Sigmoid colon (tissue), 7 donors: Measurements from ENCODE around the gene PCDHGA5. TPM values are rescaled to one million over a fixed set of nuclear protein-coding genes. Genes with fewer than 3 reads are reported as not detected.
"Not testable (repeated sequence)": the region's sequence is repeated elsewhere in the genome, so short reads cannot be mapped to it uniquely, and the experiment has no call there.

Experiments used
- DNase-seq: peaks from one replicate; pipeline ENCODE4 v3.0.0-alpha.2; 2019
- H3K27ac ChIP-seq, 4 donors: fragments of 200-600 bp; sonication (generic); one replicate each; pipeline ENCODE4 v1.5.1; 2016 to 2019; ENCODE audit warnings: mild to moderate bottlenecking in 1 of 4
- H3K27me3 ChIP-seq, 3 donors: fragments of 200-600 bp; sonication (generic); one replicate each; pipeline ENCODE4 v1.5.1; 2019; ENCODE audit warnings: mild to moderate bottlenecking in 1 of 3
- H3K36me3 ChIP-seq, 4 donors: fragments of 200-600 bp; sonication (generic); one replicate each; pipeline ENCODE4 v1.5.1; 2016 to 2019
- H3K4me1 ChIP-seq, 4 donors: fragments of 200-600 bp; sonication (generic); one replicate each; pipeline ENCODE4 v1.5.1; 2017 to 2019
- H3K4me3 ChIP-seq, 4 donors: fragments of 200-600 bp; sonication (generic); one replicate each; pipeline ENCODE4 v1.5.1; 2017 to 2019; ENCODE audit warnings: mild to moderate bottlenecking in 2 of 4, moderate library complexity in 1 of 4
- H3K9me3 ChIP-seq, 4 donors: fragments of 200-600 bp in 3 of 4; sonication (generic) in 3 of 4; one replicate each; pipeline versions ENCODE4 v1.5.1 to v1.6.1; 2013 to 2019
- EP300 ChIP-seq, 4 donors: sonication (generic); formaldehyde crosslinking; IDR thresholded peaks; one replicate each; pipeline ENCODE4 v1.6.1; 2017; ENCODE audit warnings: antibody characterized with exemption in 4 of 4
- POLR2A ChIP-seq, 2 donors: fragments of 450-650 bp; IDR thresholded peaks; one replicate each; pipeline ENCODE4 v1.6.1; 2016; ENCODE audit warnings: antibody characterized with exemption in 2 of 2, mild to moderate bottlenecking in 2 of 2, moderate library complexity in 2 of 2
- POLR2AphosphoS5 ChIP-seq, 4 donors: sonication (generic); formaldehyde crosslinking; IDR thresholded peaks; one replicate each; pipeline ENCODE4 v1.6.1; 2017; ENCODE audit warnings: antibody characterized with exemption in 4 of 4
- WGBS, 2 donors: extraction: QIAGEN DNeasy Blood & Tissue Kit; methylation state at CpG; one replicate each; pipeline ENCODE4 v1.1.7; 2013; 5-methylcytosine and 5-hydroxymethylcytosine counted together
- intact Hi-C: fragments of 100-400 bp; cut with DNase I; formaldehyde crosslinking; loops from one replicate; pipeline ENCODE4 v1.15.1; 2023
- polyA plus RNA-seq, 3 donors: library from polyadenylated mRNA; stranded (reverse); fragments of 200-250 nt; gene quantifications; one replicate each; pipeline ENCODE4 v1.2.3, GENCODE V29; 2013
- total RNA-seq, 4 donors: library from RNA; depleted of rRNA; stranded (reverse); fragments of >200 nt; gene quantifications; one replicate each; pipeline ENCODE4 v1.1.0, GENCODE V29; 2016
- TF ChIP-seq, protein P1 (sequence below), 4 experiments: fragments of 450-650 bp in 3 of 4; fragments of 200-600 bp in 1 of 4; IDR thresholded peaks; one replicate each; pipeline ENCODE4 v1.5.1; 2016 to 2019; ENCODE audit warnings: antibody characterized with exemption in 4 of 4, mild to moderate bottlenecking in 3 of 4, moderate library complexity in 2 of 4
- donor health status: healthy with polysubstance abuse.
- donor health status: Bipolar disorder and iron deficiency.
- donor health status: healthy.

Gene PCDHGA5
- total and polyA plus RNA-seq, 7 donors: 0.57 to 8.3 (median 6.1) TPM; not detected in 2

DNA sequence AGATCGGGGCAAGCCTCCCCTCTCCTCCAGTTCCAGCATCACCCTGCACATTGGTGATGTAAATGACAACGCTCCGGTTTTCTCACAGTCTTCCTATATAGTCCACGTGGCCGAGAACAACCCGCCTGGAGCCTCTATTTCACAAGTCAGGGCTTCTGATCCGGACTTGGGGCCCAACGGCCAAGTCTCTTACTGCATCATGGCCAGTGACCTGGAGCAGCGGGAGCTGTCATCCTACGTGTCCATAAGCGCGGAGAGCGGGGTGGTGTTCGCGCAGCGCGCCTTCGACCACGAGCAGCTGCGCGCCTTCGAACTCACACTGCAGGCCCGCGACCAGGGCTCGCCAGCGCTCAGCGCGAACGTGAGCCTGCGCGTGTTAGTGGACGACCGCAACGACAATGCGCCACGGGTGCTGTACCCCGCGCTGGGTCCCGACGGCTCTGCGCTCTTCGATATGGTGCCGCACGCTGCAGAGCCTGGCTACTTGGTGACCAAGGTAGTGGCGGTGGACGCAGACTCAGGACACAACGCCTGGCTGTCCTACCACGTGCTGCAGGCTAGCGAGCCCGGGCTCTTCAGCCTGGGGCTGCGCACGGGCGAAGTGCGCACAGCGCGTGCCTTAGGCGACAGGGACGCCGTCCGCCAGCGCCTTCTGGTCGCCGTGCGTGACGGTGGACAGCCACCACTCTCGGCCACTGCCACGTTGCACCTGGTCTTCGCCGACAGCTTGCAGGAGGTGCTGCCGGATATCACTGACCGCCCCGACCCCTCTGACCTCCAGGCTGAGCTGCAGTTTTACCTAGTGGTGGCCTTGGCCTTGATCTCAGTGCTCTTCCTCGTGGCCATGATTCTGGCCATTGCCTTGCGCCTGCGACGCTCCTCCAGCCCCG, 25.4 kb downstream of the PCDHGA5 start:
- DNase-seq: no peak
- Histone ChIP-seq H3K27me3 (peaks cover 0 to 17% (median 0%) of the 10 kb centered on the region in 3 donors), H3K27ac (no peak overlapping the region), H3K4me3 (no peak overlapping the region), H3K4me1 (no peaks in the 10 kb centered on the region), H3K36me3 (peaks cover 0 to 6% (median 0%) of the 10 kb centered on the region in 4 donors), H3K9me3 (peaks cover 37 to 95% (median 72%) of the 10 kb centered on the region in 4 donors)
- intact Hi-C loops: no loop called here
- WGBS, 2 donors: 45 to 73% methylated on average over 77 of the region's 77 CpGs
- TF ChIP-seq EP300 (IDR thresholded peaks at IDR 0.05): no peak
- no peak for TF ChIP-seq POLR2A (IDR thresholded peaks at IDR 0.05)
- TF ChIP-seq POLR2AphosphoS5 (IDR thresholded peaks at IDR 0.05): no peak
- TF ChIP-seq, protein P1, sequence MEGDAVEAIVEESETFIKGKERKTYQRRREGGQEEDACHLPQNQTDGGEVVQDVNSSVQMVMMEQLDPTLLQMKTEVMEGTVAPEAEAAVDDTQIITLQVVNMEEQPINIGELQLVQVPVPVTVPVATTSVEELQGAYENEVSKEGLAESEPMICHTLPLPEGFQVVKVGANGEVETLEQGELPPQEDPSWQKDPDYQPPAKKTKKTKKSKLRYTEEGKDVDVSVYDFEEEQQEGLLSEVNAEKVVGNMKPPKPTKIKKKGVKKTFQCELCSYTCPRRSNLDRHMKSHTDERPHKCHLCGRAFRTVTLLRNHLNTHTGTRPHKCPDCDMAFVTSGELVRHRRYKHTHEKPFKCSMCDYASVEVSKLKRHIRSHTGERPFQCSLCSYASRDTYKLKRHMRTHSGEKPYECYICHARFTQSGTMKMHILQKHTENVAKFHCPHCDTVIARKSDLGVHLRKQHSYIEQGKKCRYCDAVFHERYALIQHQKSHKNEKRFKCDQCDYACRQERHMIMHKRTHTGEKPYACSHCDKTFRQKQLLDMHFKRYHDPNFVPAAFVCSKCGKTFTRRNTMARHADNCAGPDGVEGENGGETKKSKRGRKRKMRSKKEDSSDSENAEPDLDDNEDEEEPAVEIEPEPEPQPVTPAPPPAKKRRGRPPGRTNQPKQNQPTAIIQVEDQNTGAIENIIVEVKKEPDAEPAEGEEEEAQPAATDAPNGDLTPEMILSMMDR (IDR thresholded peaks at IDR 0.05): no peak

DNA sequence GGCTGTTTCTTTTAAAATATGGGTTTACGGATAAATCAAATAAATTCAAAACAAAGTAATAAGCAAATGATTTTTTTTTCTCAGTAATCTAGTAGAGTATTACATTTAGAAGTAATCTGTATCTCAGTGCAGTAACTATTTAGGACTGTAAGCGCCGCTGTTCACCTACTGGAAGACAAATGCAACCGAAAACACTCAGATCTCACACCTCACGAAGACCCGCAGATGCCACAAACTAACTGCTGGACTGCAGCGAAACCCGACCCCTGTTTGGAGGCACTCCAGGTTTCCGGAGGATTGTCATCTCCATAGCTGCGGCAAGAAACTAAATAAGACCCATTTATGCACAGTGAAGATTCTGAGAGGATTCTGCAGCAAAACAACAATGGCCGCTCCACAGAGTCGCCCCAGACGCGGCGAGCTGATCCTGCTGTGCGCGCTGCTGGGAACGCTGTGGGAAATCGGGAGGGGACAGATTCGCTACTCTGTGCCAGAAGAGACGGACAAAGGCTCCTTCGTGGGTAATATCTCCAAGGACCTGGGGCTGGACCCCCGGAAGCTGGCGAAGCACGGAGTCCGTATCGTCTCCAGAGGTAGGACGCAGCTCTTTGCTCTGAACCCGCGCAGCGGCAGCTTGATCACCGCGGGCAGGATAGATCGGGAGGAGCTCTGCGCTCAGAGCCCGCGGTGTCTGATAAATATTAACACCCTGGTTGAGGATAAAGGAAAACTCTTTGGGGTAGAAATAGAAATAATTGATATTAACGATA, 28.7 kb downstream of the PCDHGA5 start, which contains the start of gene PCDHGA8:
Gene PCDHGA8 (plus strand): TSS at position 205 of the 770 bp plus-strand sequence. CDS start 181 bp downstream, at position 386.
- intact Hi-C loops: no loop called here
- Histone ChIP-seq H3K27me3 (peaks cover 0 to 17% (median 0%) of the 10 kb centered on the region in 3 donors), H3K4me3 (no peak within 1 kb of the TSS), H3K4me1 (no peaks in the 10 kb centered on the region), H3K36me3 (no peaks in the 10 kb centered on the region), H3K9me3 (peaks cover 36 to 91% (median 64%) of the 10 kb centered on the region in 4 donors), H3K27ac (no peak within 1 kb of the TSS)
- 34 to 60% methylated on average over 38 of the region's 38 CpGs for WGBS, 2 donors
- no peak for DNase-seq
- TF ChIP-seq POLR2AphosphoS5 (IDR thresholded peaks at IDR 0.05): no peak

DNA sequence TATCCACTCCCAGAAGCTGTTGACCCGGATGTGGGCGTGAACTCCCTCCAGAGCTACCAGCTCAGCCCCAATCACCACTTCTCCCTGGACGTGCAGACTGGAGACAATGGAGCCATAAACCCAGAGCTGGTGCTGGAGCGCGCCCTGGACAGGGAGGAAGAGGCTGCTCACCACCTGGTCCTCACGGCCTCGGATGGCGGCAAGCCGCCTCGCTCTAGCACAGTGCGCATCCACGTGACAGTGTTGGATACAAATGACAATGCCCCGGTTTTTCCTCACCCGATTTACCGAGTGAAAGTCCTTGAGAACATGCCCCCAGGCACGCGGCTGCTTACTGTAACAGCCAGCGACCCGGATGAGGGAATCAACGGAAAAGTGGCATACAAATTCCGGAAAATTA, 29.3 kb downstream of the PCDHGA5 start:
- H3K4me1 ChIP-seq: no peaks in the 10 kb centered on the region
- intact Hi-C loops: no loop called here
- no peak overlapping the region for H3K4me3 ChIP-seq
- H3K27ac ChIP-seq: no peak overlapping the region
- peaks cover 0 to 17% (median 0%) of the 10 kb centered on the region in 3 donors for H3K27me3 ChIP-seq
- no peaks in the 10 kb centered on the region for H3K36me3 ChIP-seq
- peaks cover 37 to 92% (median 64%) of the 10 kb centered on the region in 4 donors for H3K9me3 ChIP-seq
- 41 to 61% methylated on average over 21 of the region's 21 CpGs for WGBS, 2 donors
- no peak for TF ChIP-seq POLR2AphosphoS5 (IDR thresholded peaks at IDR 0.05)
- no peak for TF ChIP-seq POLR2A (IDR thresholded peaks at IDR 0.05)
- TF ChIP-seq EP300 (IDR thresholded peaks at IDR 0.05): no peak
- no peak for DNase-seq

DNA sequence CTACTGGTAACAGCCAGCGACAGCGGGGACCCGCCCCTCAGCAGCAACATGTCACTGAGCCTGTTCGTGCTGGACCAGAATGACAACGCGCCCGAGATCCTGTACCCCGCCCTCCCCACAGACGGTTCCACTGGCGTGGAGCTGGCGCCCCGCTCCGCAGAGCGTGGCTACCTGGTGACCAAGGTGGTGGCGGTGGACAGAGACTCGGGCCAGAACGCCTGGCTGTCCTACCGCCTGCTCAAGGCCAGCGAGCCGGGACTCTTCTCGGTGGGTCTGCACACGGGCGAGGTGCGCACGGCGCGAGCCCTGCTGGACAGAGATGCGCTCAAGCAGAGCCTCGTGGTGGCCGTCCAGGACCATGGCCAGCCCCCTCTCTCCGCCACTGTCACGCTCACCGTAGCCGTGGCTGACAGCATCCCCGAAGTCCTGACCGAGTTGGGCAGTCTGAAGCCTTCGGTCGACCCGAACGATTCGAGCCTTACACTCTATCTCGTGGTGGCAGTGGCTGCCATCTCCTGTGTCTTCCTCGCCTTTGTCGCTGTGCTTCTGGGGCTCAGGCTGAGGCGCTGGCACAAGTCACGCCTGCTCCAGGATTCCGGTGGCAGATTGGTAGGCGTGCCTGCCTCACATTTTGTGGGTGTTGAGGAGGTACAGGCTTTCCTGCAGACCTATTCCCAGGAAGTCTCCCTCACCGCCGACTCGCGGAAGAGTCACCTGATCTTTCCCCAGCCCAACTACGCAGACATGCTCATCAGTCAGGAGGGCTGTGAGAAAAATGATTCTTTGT, 30.6 kb downstream of the PCDHGA5 start:
- peaks cover 0 to 17% (median 0%) of the 10 kb centered on the region in 3 donors for H3K27me3 ChIP-seq
- H3K36me3 ChIP-seq, intact Hi-C loops, H3K4me3 ChIP-seq, H3K4me1 ChIP-seq, H3K27ac ChIP-seq, DNase-seq: not testable (repeated sequence)
- H3K9me3 ChIP-seq: peaks cover 33 to 90% (median 62%) of the 10 kb centered on the region in 4 donors
- WGBS, 2 donors: 43 to 66% methylated on average over 46 of the region's 53 CpGs

DNA sequence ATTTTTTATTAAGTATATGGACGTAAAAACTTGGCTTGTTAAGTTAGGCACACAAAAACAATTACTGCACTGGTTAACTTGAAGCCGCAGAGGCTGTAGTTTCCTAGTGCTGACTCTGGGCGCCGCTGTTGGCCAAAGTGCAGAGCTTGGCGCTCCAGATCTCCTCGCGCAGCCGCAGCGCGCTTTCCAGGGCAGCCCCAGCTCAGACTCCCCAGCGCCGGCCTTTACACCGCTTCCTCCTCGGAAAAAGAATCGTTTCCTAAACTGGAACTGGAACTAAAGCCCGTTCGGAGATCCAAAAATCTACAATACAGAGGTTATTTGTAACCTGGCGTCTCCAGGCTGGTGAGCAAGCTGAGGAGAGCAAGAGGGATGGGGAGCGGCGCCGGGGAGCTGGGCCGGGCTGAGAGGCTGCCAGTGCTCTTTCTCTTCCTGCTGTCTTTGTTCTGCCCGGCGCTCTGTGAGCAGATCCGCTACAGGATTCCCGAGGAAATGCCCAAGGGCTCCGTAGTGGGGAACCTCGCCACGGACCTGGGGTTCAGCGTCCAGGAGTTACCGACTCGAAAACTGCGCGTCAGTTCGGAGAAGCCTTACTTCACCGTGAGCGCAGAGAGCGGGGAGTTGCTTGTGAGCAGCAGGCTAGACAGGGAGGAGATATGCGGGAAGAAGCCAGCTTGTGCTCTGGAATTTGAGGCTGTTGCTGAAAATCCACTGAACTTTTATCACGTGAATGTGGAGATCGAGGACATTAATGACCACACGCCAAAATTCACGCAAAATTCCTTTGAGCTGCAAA, 34.0 kb downstream of the PCDHGA5 start, which contains the start of gene PCDHGB5:
Gene PCDHGB5 (plus strand): TSS at position 192 of the 796 bp plus-strand sequence. CDS start 181 bp downstream, at position 373.
- intact Hi-C loops, H3K27ac ChIP-seq, H3K36me3 ChIP-seq, H3K4me1 ChIP-seq, DNase-seq: not testable (repeated sequence)
- WGBS, 2 donors: 10 to 22% methylated on average over 25 of the region's 43 CpGs
- TF ChIP-seq, protein P1 (IDR thresholded peaks at IDR 0.05): peak in 2 of 4 experiments; percentile 11 to 27
- Histone ChIP-seq H3K9me3 (peaks cover 40 to 88% (median 71%) of the 10 kb centered on the region in 4 donors), H3K4me3 (peak within 1 kb of the TSS in 3 of 4 donors; percentile 16 to 26 (median 25)), H3K27me3 (peaks cover 0 to 11% (median 0%) of the 10 kb centered on the region in 3 donors)
